GM18507 (cell line): Measurements from ENCODE around the gene FBXO28.

ENCODE experiments used
- DNase-seq: peaks from one replicate; pipeline ENCODE4 v3.0.0; 2011; ENCODE audit warnings: low read depth; ENCODE audit not compliant: insufficient read length; ENCODE audit errors: extremely low spot score
- FAIRE-seq: peaks from 2 replicates; lab custom pipeline; 2011; peaks lifted over from hg19 to GRCh38; lab: Jason Lieb, UNC

FBXO28 gene

GRCh38 chr1:224211206-224211962 lies 97.5 kb downstream of the FBXO28 start:
- DNase-seq (no peak), FAIRE-seq (no peak)
